HL-60/S4 treated with phorbol 12-myristate 13-acetate at 8.2 ng/mL for 4 days and 3 days (cell line): Measurements from ENCODE around the gene SORCS1.

Source experiments
- in situ Hi-C: fragments of 300-500 bp; cut with MboI; formaldehyde crosslinking; loops from 2 replicates; pipeline ENCODE4 v1.15.0; 2022; ENCODE audit warnings: low sequenced_read_pairs

The SORCS1 gene

DNA sequence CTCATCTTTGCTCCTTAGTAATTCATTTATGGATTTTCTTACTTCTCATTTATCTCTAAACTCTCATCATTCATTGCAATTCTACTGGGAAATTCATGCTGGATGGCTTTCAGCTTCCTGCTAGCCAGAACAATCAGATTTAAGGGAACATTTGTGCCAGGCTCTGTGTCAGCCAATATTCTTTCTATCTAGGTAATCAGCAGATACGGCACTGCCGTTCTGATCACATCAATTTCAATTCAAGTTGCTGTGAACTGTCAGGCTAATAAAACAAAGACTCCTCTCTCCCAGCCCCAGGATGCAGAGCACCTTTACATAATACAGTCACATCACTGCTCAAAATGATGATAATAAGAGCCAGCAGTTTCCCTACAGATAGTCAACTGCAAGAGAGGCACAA is 468.3 kb downstream of the SORCS1 start:
- in situ Hi-C loops, result no loop called here

DNA sequence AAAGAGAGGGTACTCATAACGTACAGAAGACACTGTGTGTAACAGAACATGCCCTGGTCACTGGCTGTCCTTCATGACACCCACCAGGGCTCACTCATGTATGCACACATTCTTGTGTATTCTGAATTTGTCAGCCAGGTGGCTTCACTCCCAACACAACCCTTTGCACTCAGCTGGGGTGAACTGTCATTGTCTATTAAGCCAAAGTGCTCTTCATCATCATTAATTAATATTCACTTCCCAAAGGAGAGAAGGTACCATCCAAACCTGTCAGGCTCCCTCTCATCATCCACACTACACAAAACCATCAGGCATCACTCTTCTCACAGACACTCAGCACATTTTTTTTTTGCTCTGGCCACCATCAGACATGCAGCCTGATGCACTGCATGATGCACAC is 469.8 kb downstream of the SORCS1 start:
- in situ Hi-C loops, result no loop called here

DNA sequence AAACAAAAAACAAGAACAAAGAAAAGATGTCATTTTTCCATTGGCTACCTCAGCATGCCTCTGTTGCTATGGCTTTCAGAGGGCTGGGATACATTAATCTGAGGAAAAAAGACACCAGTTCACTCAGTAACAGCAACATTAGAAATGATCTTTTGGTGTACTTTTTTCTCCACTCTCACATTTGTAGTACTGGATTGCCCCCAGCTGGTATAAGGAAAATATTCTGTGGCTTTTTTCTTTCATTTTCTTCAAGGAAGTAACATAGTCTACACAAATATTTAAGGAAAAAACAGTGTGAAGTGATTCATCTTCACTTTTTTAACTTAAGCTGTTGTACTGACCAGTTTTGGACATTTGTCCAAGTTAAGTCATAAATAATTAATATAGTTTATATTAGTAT is 482.3 kb downstream of the SORCS1 start:
- in situ Hi-C loops, result no loop called here

DNA sequence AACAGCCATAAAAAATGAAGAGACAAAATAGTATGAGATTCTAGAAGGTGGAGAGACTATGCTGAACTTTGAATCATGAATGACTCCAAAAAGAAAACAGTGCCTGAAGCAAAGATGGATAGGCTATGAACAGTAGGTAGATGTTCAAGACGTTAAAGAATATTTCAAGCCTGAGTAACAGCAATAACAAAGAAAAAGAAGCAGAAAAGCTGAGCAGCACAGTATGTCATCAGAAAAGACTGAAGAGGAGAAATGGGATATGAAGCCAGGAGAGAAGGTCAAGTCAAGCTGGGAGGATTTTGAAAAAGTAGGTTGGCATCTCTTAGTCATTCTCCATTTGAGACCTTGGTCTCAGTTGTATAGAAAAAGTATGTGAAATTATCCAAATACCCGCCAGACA is 484.4 kb downstream of the SORCS1 start:
- in situ Hi-C loops, result no loop called here

DNA sequence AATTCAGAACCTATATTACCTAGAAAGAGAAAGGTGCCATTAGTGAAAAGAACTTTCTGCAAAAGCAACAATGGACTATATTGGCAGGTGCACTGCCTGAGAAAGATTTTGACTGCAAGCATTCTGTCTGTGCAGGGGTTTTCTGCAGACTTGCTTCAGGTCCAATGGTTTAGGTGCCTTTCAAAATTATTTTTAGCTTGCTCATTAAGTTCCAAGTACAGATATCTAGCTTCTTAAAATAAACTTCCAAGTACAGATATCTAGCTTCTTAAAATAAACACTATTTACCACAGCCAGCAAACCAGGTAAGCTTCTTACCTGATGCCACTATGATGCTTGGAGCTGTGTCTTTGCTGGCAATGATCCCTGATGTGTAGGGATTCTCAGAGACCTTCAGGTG is 485.2 kb downstream of the SORCS1 start:
- in situ Hi-C loops, result no loop called here

DNA sequence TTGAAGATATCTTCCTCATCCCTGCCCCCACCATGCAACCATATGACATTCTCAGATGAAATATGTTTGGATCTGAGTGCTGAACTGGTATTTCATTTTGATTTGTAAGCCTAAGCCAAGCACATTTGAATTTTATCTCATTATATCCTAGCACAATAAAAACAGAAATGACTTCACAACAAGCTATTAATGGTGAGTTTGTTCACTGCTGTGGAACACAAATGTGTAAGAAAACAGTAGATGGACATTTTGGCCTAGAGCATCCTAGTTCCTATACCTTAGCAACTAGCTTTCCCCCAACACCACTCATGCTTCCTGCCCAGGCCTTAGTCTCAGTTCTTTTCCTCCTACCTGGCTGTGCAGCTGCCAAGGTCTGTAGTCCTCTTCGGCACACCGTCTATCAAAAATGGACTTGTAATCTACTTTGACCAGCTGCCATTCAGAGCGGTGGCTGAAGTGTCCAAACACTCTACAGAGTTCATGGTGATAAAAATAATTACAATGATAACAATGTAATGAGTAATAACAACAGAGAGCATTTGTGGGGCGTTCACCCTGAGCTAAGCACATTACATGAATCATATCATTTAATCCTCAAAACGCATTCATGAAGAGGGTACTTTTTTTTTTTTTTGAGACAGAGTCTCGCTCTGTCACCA is 491.9 kb downstream of the SORCS1 start:
- in situ Hi-C loops, result no loop called here

DNA sequence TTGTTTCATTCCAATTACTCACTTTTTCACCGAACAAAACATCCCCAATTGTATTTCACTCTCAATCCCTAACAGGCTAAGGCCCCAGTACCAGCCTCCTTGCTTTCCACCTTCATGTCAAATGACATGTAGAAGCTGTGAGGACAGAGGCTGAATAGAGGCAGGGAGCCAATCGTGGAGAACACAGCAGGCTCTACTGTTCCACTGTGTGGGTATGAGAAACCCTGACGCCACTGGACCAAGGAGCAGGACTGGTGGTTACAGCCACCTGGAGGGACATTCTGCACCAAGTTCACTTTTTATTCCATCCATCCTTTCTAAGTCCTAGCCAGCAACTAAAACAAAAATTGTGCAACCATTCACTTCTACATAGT is 502.8 kb downstream of the SORCS1 start:
- in situ Hi-C loops, result no loop called here

DNA sequence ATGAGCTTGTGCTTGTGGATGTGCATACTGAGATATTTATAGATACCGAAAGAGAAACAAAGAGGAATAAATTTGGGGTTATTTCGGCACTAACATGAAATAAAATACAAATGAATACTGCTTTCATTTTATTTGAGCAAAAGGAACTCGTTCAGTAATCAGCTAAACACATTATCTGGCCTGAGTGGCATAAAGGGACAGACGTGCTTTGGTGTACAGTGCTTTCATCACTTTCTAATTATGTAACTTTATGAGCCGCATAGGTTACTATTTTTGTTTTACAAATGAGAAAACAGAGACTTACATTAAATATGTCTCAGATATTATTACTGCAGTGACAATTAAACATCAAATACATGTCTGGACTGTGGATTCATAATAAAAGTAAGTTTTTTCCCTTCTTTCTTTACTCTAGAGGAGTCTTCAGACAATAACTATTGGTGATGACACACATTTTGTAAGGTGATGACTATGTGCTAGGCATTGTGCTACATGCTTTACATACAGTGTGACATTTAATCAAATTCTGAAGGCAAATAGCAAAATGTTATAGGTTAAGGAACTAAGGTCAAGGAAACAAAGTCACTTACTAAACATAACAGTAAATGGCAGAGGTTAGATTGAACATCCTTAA is 503.3 kb downstream of the SORCS1 start:
- in situ Hi-C loops, result no loop called here

DNA sequence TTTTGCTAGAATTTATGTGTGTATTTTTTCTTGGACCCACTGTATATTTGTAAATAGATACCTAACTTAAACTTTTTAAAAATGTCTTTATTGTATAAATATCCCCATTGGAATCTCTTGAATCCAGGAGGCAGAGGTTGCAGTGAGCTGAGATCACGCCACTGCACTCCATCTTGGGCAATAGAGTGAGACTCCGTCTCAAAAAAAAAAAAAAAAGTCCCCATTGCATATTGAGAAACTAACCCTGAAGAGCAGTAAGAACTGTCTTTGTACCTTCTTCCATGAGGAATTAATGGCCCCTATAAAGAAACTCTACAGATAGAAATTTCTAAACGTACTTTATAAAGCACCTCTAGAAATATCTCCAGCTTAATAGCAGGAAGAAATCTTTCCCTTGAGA is 504.0 kb downstream of the SORCS1 start:
- in situ Hi-C loops, result no loop called here

DNA sequence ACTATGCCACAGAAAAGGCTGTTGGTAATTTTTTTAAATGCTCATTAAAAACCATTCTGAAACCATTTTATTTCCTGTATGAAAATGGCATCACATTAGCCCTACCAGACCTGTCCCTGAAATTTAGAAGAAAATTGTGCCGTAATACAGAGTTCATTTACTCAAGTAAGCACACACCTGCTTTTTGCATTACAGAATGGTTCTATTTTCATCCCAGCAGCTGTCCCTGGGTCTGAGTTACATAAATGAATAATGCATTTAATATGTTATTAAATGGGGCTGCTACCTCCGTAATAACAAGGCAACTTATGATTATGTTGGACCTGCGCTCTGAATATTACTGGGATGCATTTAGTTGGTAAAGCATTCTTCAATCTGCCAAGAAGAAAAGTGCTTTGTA is 508.9 kb downstream of the SORCS1 start:
- in situ Hi-C loops, result no loop called here

DNA sequence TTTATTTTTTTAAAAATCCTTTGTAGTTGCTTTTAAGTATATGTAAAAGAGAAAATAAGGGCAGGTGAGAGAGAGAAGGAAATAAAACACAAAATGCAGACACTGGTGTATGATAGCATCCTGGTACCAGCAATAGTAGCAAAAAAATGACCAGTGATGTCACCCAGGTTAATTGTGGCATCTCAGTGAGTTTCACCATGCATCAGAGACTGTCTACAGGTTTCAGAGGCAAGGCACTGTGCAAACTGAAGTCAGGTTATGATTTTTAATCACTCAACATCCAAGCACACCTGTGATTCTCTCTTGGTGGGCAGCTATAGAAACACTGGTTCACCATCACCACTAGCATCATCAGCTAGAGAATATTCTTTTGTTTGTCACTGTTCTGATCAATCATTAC is 509.3 kb downstream of the SORCS1 start:
- in situ Hi-C loops, result no loop called here

DNA sequence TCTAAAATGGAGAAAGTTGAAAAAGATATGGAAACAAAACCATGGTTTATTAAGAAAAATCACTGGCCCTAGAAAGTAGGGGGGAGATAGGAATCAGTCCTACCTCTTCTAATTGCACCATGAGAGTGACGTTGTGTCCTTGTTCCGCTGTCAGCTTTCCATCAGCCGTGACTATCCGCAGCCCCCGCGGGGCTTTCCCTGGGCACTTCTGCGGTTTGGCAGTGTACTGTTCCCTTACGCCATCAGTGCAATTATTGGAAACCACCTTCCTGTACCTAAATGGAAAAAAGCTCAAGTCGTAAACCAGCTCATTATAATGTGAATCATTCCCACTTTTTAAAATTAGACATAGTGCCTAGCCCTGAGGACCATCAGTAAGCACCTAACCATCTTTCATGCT is 512.2 kb downstream of the SORCS1 start:
- in situ Hi-C loops, result no loop called here

DNA sequence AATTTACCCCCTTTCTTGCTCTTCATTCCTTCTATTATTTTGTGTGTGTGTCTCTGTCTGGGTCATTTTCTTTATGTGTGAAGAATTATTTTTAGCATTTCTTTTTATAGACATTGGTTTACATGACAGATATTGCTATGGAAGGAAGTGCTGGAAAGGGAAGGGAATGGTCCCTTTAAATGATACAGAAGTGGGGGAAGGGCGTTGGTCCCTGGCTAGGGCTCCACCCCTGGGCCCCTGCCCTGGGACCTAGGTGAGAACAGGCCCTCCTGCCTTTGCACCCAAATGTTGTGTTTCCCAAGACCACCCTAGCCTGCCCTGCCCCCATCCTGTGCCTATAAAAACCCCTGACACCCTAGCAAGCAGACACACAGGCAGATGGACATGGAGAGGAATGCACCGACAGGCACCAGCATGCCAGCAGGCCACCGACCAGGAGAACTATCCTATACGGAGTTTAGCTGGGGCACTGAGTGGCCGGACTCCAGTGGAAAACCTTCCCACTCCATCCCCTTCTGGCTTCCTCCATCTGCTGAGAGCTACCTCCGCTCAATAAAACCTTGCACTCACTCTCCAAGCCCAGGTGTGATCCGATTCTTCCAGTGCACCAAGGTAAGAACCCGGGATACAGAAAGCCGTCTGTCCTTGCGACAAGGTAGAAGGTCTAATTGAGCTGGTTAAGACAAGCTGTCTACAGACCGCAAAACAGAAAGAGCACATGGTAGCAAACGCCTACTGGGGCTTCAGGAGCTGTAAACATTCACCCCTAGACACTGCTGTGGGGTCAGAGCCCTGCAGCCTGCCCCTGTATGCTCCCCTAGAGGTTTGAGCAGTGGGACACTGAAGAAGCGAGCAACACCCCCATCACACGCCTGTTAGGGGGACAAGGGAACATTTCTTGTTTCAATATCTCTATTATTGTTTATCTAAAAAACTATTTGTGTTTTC is 515.7 kb downstream of the SORCS1 start:
- in situ Hi-C loops, result no loop called here

DNA sequence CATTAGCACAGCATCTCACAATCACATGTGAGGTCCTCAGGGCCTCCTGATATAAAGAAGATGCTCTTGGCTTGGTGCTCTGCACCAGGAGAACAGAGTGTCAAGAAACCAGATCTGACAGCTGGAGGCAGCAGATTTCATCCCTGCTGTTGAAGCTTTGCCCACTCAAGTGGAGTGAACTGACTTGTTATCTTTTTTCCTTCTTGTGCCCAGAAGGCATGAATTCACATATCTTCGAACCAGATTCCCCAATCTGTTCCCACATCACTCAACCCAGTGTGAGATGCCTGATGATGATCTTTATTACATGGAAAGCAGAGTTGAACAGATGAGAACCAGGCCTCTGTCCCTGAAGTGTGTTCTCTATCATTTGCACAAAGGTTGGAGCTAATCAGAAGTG is 521.0 kb downstream of the SORCS1 start:
- in situ Hi-C loops, result no loop called here

DNA sequence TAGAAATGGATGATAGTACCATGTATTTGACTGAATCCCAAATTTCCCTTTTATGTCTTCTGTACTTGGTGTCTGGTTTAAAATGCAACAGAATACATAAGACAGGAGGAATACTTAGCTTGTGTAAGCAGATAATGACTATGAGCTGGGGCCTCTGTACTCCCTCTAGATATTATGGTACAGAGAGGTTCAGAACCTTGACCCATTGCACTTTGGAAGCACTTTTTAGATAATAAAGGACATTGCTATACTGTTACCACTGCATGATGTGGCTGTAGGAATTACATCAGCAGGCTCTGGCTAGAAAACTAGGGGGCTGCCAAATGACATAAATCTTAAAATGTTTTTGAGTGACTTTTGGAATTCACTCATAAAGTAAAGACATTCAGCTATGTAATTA is 526.6 kb downstream of the SORCS1 start:
- in situ Hi-C loops, result no loop called here

DNA sequence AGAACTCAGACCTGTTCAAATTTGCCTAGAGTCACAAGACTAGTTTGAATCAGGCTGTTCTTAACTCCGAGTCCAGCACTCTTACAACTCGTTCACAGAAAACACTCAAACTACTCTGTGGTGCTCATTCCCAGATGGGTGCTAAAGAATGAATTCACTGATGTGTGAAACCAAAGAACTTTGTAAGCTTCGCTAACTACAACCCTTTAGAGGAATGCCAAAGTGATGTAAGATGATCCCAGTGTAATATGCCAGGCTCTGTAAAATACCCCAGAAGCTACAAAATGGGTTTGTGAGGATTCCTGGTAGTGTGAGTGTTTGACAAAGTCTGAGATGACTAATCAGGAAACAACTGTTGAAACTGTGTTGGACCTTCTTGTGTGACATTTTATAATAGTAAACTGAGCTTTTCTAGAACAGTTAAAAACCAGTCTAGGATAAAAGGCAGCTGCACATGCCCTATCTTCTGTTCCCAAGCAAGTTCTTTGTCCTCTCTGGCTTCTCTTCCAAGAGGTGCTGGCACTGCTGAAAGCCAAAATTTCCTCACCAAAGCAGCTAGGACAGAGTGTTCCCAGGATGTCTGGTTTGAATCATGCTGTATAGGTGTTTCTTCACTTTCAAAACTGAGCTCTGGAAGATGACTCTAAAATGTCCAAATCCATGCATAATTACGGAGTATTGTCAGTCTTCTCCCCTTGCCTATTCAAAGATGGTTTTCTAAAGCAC is 527.6 kb downstream of the SORCS1 start:
- in situ Hi-C loops, result no loop called here

DNA sequence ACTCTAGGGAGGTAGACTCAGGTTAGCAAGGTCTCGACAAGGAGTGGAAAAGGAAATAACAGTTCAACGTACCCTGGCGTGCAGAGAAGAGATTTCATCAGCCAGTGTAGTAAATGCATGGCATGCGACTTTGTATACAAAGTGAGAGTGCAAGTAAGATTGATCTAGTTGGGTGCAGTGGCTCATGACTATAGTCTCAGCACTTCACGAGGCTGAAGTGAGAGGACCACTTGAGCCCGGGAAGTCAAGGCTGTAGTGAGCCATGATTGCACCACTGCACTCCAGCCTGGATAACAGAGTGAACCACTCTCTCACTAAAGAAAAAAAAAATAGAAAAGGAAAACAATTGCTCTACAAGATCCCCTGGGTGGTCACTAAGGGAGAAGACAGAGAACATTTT is 528.6 kb downstream of the SORCS1 start:
- in situ Hi-C loops, result no loop called here

DNA sequence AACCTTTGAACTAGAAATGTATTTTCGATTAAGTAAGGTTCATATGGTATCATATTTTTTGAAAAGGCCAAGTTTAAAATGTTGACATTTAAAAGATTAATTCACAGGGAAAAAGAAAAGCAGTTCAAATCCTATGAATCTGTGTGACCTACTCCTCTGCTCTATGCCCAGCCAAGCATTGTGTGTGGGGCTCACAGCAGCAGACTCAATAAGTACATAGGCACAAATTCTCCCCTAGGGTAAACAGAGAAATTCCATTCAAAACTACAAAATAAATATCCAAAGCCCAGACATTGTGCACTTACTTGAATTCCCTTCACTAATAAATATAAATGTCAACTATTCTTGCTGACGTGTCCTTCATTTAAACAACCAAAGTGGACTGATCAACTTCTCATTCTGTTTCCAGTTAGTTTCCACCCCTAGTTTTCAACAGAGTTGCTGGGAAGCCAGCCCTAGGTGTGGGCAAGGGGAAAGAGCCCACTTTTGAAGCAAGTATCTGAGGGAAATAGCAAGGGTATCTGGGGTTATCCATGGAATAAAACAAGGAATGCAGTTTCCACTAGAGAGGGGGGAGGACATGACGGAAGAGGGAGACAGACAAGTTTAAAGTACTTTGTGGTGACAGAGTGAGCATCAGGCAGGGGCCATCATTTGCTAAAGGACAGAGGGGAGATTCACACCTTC is 533.3 kb downstream of the SORCS1 start:
- in situ Hi-C loops, result no loop called here

DNA sequence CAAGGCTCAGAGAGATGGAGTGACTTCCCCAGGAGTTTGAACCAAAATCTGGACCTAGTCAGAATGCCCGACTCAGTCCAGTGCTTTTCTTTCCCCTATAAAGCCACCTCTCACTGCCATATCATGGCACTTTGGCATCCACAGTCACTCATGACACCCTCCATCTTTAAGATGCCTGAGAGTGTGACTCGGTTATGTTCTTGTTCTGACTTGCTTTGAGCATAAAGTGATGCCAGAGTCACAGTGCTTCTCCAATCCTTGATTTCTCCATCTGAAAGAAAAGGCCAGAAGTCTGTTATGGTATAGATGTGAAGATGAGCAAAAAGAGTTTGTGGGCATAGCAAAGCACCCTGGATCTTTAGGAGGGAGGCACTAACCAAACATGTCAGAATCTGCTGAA is 538.1 kb downstream of the SORCS1 start:
- in situ Hi-C loops, result no loop called here

DNA sequence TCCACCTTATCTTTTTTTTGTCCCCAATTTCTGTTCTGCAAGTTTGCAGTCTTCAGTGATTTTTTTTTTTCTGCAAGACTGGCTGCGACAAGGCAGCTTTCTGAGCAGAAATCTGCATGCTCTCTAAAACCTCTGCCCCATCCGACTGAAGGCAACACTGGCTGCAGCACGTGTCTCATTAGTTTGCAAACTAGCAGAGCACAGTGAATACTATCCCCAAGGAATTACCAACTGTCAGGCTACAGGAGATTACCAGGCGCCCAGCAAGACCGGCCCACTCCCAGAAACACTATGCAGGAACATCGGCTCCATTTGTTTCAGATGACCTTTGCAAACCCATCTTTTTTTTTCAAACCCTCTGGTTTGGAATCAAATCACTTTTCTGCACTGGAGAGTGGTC is 538.8 kb downstream of the SORCS1 start:
- in situ Hi-C loops, result no loop called here

DNA sequence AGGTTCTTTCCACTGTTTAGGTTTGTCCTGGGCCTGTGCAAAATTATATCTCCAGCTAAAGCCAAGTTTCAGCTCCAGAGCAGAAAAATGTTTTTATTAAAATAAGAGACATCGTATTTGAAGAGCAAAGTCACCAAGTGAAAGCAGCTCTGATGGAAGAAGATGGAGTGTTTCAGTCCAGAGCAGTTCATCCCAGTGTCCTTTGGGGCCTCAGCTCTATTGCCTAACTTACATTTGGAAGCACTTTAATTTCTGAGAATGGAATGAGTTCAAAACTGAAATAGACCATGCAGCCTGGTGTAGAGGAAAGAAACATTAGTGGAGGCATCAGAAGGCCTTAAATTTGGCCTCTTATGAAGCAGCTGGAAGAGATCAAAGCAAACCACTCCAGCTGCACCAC is 545.2 kb downstream of the SORCS1 start:
- in situ Hi-C loops, result no loop called here
